OCI-M2 (cell line): ENCODE measurements around the gene GNGT1.

Experiments used
- DNase-seq: peaks from one replicate; lab custom pipeline; 2025; ENCODE audit not compliant: unreplicated experiment; lab: John Stamatoyannopoulos, UW

GNGT1 gene

DNA sequence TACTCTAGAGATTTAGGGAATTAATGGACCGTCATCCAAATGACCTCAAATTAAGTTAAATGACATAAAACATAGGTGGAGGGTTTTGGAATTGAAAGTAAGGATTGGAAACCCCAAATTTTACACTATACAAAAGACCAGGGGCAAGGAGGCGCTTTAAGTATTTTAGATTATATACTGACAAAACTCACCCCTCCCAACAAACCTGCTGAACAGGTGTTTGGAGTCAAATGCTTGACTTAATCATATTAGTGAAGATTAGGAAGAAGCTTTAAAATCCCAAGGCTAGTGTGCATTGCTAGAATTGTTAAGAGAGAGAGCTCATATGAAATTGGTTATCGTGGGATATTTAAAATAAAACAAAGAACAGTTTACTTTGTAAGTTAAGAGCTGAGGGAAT lies at the start of gene GNGT1:
Gene GNGT1, plus strand, starts transcription at position 301 of the 400 bp plus-strand sequence. CDS start 180 bp downstream, outside the sequence.
- no peak for DNase-seq

DNA sequence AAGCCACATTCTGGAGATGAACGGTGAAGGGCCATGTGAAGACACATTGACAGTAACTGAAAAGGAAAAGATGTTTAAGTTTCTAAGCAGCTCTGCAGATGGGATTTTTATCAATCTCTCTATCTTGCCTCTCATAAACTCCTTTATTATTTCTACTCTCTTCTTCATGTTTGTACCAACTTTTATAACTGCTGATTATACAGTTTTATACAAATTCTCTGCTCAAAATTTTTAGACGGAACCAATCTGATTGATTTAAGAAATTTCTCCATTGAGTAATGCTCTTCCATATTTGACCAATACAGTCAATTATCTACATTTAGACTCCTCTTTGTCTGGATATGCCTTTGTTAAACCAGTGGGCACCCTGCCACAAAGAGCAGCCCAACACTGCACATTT lies 47.5 kb upstream of the GNGT1 start:
- DNase-seq, result no peak

DNA sequence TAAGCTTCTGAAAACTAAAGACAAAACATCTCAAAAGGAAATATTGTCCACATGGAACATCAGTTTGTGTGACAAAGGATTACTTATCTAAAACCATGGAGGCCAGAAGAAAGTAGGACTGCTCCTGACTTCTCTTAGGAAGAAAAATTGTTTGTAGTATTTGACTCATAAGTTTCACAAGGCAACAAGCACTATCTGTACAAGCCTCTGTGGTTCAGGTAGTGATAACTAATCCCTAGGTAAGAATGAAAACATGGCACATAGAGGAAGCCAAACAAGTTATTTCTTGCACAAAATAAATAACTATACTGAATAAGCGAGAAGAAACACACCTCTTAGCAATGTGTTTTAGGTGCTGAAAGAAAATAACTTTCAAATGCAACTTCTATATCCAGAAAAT lies 46.1 kb upstream of the GNGT1 start:
- DNase-seq, result no peak

DNA sequence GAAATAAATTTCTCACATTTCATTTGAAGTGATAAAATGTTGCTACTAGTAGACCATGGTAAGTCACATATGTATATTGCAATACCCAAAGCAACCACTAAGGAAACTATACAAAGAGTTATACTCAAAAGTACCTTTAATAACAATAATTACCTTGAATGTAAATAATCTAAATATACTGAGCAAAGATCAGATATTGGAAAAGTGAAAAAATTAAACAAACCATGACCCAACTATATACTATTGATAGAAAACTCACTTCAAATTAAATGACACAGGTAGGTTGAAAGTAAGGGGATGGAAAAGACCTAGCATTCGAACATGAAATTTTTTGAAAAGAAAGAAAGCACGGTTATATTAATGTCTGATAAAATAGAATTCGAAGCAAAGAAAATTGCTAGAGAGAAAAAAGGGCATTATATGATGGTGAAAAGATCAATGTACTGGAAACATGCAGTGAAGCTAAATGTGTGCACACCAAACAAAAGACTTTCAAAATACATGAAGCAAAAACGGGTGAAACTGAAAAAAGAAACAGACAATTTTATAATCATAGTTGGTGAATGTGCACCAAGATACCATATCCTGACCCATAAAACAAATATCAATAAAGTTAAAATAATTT lies 44.9 kb upstream of the GNGT1 start:
- DNase-seq, result no peak

DNA sequence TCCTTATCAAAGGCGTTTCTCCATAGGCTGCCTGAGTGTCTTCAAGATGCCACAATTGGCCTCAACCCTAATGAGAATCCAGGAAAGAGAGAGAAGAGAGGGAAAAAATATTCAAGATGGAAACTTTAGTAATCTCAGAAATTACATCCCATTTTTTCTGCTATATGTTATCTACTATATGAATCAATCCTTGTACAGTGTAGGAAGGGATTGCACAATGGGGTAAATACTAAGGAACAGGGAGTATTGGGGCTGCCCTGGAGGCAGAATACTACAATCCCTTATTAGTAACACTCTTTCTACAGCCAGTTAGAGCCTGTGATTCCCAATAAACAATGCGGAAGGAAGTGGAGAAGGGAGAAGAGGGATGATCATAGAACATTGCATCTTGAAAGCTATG lies 43.7 kb upstream of the GNGT1 start:
- no peak for DNase-seq

DNA sequence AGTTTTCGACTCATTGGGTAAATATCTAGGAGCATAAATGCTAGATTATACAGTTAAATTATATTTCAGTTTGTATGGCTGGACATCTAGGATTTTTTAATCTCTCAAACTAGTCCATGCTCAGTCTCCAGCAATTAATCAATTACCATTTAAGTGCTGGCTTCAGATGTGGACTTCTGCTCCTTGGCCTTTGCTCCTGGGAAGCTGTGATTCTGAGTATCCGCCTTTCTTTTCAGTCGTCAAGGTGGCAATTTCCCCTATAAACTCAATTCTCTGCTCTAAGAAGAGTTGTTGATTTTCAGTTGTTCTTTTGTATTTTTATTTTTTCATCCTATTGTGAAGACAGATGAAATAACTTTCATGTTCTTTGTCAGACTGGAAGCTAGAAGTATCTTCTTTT lies 39.5 kb upstream of the GNGT1 start:
- DNase-seq, result no peak

DNA sequence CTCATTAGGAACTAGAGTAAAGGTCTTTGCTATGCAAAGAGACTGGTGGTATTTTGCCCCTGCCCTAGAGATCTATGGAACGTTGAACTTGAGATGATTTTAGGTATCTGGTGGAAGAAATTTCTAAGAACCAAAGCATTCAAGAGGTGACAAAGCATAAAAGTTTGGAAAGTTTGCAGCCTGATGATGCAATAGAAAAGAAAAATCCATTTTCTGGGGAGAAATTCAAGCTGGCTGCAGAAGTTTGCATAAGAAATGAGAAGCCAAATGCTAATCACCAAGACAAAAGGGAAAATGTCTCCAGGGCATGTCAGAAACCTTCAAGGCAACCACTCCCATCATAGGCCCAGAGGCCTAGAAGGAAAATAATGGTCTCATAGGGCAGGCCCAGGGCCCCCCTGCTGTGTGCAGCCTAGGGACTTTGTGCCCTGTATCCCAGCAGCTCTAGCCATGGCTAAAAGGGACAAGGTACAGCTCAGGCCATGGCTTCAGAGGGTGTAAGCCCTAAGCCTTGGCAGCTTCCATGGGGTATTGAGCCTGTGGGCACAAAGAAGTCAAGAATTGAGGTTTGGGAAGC lies 32.3 kb upstream of the GNGT1 start:
- DNase-seq, result no peak

DNA sequence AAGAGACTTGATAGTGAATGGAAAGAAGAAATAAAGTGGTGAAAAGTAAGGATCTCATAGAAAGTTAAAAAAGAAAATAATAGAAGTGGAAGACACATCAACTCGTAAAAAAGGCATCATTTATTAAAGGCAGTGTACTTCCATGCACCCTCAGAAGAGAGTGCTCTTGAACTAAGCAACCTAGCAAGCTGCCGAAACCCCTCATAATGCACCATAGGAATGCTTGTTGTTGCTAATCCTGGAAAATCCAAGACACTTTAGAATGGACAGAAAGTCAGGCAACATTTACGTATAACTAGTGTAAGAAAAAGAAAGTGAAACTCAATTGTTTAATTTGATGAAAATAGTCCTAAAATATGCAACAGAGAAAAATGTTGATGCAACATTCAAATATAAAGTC lies 28.6 kb upstream of the GNGT1 start:
- no peak for DNase-seq

DNA sequence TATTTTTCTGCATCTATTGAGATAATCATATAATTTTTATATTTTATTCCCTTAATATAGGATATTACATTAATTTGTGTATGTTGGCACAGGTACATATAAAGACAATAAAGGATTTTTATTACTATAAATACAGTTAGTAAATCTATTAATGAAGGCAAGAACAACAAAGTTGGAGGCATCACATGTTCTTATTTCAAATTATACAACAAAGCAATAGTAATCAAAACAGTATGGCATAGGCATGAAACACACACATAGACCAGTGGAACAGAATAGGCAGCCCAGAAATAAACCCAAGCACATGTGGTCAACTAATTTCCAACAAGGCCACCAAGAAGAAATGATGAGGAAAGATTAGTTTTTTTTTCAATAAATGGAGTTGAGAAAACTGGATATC lies 27.0 kb upstream of the GNGT1 start:
- DNase-seq, result no peak

DNA sequence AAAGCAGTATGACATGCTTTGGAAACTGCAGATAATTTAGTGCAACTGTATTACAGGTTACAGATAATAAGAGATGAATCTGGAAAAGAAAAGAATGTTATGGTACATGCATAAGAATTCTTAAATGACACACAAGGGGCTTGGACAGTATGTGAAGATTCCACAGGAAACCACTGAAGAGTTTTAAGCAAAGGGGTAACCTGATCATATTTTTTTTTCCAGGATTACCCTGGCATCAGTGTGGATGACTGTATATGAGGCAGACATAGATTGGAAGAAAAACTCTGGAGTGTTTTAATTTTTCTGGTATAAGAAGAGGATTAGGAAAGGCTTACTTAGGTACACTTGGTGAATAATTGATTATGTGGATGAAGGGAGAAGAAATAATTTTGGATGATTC lies 23.9 kb upstream of the GNGT1 start:
- no peak for DNase-seq

DNA sequence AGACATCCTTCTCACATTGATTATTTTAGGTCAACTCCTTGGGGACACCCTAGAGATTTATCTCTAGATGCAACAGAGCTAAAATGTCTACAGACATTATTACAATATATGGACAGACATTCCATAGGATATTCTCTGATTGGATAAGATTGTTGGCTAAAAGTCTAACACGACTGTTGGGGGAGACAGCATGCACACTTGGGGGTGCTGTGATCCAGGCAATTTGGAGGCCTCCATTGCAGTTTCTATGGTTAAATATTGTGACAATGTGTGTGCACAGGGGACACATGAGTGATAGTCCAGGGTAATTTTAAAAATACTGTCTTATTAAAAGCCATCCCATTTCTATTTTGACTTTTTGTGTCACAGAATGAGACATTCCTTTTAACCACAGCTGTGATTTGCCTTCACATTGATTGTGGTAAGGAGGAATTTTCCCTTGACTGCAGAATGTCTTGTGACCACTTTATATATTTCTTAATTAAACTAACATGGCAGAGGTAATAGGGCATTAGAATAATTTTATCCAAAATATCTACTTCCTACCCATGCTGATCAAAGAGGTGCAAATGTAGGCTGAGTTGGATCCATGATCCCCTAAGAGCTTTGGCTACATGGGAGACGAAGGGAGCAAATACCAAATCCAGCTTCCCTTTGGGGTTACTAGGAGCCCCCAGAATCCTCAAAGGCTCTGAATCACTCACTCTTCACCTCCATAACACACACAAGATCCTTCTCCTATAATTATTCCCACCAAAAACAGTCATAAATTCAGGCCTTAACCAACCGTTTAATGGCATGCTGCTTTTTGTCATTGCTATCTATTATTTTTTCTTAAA lies 23.1 kb upstream of the GNGT1 start:
- DNase-seq, result no peak

DNA sequence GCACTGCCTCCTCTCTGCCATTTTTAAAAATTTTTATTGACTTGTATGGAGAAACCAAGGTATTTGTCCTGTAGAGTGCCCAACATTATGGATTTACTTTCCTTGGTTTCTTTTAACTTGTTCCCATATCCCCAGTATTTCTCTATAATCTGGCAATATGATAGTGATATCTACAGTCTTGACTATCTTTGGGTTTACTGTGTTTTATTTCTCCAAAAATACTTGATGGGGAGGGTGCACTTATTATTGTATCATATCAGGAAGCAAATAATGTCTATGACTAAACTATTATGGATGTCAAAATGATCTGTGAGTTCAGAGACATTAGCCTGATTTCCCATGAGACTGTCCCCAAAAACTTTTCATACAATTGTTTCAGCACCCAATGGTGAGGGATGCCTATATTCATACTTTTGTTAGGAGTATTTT lies 22.4 kb upstream of the GNGT1 start:
- no peak for DNase-seq

DNA sequence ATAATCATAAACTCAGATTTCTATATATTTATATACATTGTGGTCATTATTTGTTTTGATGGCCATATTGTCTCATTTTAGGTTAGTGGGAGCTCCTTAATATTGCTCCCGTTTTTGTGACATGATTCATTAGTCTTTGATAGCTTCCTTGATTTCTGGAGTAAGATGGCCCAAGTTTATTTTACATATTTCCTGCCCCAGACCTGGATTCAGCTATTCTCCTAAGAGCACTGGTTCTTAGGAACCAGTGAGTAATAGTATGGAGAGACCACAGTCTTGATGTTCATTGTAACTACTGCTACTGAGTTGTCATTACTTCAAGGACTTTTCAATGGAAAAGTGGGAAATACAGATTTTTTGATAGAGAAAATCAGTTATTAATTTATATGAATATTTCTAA lies 21.8 kb upstream of the GNGT1 start:
- no peak for DNase-seq

DNA sequence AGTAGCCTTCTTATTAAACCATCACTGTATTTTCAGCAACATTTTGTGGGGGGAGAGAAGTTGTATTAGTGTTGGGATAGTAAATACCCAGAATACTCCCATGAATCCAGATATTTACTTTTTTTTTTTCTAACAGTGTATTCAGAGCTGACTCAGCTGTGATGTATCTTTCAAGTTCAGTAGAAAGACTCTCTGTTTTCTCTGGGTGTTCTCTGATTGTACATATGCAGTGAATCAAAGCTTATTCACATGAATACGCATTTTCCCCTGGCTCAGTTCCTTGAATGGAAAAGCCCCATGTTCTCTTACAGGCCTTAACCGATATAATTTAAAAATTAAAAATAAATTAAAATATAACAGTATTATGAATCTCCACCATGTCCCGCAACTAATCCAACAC lies 17.1 kb upstream of the GNGT1 start:
- no peak for DNase-seq

DNA sequence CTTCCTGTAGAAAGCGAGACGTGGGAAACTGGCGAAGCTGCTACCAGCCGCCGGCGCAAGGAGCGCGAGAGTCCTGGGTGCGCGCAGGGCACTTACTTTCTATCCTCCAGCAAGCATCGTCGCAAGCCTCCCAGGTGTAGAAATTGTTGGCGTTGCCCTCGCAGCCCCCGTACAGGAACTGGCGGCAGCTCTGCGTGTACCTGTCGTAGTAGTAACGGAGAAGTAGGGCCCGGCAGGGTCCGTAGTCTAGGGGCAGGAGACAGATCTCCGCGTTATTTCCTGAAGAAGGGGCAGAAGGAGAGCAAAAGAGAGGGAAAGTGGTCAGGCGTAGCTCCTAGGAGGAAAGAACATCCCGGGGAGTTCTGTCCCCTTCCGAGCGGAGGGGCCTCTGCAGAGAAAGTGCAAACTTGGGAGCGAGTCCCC lies 16.3 kb upstream of the GNGT1 start:
- DNase-seq, result no peak

DNA sequence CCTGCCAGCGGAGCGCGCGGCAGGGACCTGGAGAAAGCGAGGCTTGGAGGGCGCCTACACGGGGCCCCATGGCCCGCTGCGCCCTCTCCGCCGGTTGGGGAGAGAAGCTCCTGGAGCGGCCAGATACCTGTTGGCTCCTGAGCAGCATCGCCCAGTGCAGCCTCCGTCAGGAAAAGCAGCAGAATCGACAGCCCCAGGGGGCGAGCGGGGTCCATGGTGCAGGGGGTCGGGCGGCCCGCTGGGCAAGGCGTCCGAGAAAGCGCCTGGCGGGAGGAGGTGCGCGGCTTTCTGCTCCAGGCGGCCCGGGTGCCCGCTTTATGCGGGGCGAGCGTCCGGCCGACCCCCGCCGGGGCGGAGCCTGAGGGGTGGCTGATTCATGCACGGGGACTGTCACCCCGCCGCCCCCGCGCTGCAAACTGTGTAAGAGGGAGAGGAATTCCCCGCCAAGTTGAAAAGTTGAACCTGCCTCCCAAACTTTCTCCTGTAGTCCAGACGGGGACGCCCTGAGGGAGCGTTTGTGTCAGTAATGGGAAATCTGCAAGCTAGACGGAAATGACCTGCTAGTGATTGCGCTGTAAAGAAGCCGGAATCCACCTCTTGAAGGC lies 15.8 kb upstream of the GNGT1 start, which contains the start of gene TFPI2:
Gene TFPI2, minus strand, starts transcription at position 290 of the 605 bp plus-strand sequence. Its CDS starts 75 bp downstream, at position 215.
- DNase-seq, result no peak

DNA sequence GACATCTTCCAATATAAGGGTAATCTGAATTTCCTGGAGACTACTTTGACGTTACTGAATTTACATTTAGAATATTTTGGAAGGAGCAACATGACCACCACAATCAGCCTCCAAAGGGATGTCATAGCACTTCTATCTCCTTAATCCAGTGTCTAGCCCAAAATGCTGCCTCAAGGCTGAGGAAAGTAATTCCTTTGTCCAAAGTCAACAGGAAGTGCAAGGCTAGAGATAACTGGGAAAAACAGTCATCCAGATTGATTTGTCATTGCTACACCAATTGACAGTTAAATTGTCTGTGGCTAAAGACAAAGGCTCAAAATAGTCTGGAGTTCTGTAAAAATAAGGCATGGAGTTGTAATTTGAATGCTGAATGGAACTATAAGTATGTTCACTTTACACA lies 11.9 kb upstream of the GNGT1 start:
- DNase-seq, result no peak

DNA sequence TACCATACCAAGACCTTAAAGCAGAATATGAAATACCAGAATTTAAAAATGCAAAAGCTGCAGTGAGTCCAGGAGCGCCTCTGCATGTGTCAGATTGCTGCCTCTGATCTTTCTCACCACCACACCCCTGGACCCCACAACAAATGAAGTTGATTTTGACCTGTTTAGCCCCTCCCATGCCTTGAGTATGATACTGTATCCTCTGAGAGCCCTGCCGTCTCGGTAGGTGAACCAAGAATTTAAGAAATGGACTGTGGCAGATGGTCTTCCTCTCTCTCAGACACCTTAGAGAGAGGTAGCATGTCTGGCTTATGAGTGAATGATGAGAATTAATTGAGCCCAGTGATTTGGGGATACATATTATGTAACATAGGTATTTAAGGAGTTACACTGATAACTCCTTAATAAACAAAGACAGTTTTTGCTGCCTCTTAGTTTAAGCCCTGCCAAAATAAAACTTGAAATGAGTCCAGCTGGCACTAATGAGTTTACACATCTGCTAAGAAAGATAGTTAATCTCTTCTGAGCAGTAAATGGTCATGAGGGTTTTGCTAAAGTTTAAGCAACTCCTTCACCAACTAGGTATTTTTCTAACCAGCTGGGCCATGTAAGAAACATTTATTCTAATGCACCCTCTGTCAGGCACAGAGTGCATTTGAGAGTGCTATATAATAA lies 11.3 kb upstream of the GNGT1 start:
- DNase-seq, result no peak

DNA sequence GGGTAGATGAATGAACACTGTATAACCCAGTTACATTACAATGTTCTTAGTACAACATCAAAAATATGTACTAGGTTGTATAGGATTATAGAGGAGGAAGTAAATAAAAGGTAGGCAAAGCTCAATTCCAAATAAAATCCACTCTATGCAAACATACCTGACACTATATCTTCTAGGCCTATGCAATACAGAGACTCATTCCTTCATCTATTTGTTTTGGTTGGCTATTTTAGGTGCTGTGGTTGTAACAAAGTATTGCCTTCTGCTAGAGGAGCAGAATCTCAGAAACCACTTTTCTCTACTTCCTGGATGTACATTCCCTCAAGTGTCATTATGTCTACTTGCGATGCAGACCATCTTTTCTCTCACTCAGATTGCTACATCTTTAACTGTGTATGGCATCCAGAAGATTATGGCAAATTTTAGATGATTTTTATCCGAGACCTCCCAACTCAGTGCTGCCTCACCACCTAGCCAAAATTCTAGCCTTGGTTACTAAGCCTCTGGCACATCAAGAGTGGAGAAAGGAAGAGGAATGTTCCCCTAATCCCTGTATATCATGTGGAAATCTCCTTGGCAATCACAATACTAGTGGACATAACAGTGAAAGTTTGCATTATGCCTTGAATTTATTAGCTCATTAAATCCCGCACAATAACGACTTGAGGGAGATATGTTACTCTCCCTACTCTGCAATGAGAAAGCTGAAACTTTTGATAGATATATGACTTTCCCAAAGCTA lies 10.3 kb upstream of the GNGT1 start:
- no peak for DNase-seq

DNA sequence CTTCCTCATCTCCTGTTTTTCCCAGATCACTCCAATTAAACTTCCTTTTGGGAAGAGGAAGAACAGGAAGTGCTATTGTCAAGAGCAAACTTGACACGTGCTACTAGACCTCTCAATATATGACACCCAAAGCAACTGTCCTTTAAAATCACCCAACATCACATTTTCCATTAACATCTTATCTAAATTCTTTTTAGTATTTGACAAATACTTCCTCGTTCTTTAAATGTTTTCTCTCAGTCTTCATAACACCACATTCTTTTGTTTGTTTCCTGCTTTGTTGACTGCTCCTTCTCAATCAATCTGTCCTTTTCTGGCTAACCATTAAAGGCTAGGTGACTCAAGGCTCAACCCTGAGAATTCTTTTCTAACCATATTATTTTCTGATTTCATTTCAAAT lies 8.7 kb upstream of the GNGT1 start:
- DNase-seq, result no peak
